ENCODE data around the gene CITED4. TPM values are rescaled to one million over a fixed set of nuclear protein-coding genes. Genes with fewer than 3 reads are reported as not detected.

CITED4 gene
- total and polyA plus RNA-seq, 10 of the 15 experiments (the other 5 are each of a cell fraction or from before 2014, with no cell fraction given): 0.13 to 0.64 (median 0.26) TPM; not detected in 6

DNA sequence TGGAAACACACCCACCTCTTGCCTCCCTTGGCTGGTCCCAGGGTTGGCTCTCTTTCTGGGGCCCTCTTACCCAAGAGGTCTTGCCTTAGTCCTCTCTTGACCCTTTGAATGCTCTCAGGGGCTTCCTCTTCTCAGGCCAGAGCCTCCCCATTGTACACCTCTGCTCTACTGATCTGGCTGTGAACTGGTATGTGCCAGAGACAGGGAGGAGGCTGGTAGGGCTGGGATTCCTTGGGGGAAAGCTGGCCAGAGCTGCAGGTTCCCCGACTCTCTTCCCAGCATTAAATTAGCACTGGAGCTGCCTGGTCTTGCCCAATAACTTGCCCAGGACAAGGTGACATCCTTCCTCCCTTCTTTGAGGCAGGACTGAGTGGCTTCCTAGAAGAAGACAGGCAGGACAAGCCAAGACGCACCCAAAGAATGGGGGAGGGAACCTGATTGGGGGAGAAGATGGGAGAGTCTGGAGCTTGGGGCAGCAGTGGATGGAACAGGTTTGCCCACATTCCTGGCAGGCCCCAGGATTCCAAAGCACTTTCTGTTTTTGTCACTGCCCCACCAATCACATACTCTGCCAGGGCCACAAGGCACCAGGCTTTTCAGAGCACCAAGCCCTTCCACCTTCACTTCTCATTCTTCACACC lies 37.2 kb upstream of the CITED4 start (continued):
- TF ChIP-seq, protein P1, sequence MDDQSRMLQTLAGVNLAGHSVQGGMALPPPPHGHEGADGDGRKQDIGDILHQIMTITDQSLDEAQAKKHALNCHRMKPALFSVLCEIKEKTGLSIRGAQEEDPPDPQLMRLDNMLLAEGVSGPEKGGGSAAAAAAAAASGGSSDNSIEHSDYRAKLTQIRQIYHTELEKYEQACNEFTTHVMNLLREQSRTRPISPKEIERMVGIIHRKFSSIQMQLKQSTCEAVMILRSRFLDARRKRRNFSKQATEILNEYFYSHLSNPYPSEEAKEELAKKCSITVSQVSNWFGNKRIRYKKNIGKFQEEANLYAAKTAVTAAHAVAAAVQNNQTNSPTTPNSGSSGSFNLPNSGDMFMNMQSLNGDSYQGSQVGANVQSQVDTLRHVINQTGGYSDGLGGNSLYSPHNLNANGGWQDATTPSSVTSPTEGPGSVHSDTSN (IDR thresholded peaks at IDR 0.05; ENCODE audit: insufficient replicate concordance, low read depth, low read length): no peak
- TF ChIP-seq EP300 (IDR thresholded peaks at IDR 0.05; ENCODE audit: borderline replicate concordance in 1 of 2, control insufficient read depth in 1 of 2, low read depth in 2 of 2, low read length in 2 of 2) (no peak), HDAC2 (IDR thresholded peaks at IDR 0.05) (no peak), SMC3 (IDR thresholded peaks at IDR 0.05; ENCODE audit: borderline replicate concordance, low read length) (no peak), SMAD1 (IDR thresholded peaks at IDR 0.05; ENCODE audit: low read depth, partially characterized antibody) (no peak), NFYB (IDR thresholded peaks at IDR 0.05; ENCODE audit: insufficient read depth, low read depth, low read length) (no peak)

DNA sequence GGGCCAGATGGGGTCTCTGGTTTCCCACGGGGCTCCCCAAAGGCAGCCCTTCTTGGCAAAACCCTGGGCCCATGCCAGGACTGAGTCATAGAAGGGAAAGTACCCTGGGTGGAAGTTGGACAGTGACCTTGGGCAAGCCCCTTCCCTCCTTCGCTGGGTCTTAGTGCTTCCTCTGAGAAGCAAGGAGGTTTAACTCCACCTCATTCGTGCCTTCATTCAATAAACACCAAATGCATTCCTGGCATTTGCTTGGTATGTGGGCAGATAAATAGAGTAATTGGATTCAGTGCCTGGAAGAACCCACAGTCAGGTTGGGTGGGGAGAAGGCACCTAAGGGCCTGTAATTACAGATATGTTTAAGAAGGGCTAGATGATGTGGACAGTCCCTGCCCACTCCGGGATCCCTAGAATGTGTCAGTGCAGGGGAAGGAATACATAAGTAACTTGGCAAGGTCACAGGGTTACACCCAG lies 36.3 kb upstream of the CITED4 start:
- BruUV-seq (replicated peaks): no TSS peak
- ChIA-PET CTCF (no interaction called here), POLR2A (no interaction called here), RAD21 (ENCODE audit: unreplicated experiment) (interaction anchor here (1.5 kb wide), 1 partner anchor 11 kb away, joined by 4 read pairs; no protein-coding TSS in a partner anchor), SMC1A (ENCODE audit: uncharacterized antibody, unreplicated experiment) (interaction anchor here (1.1 kb wide), 2 partner anchors 45 to 79 kb away, joined by 3 read pairs; no protein-coding TSS in a partner anchor)
- Histone ChIP-seq H3K4me1 (ENCODE audit: control insufficient read depth, insufficient read depth, low read length) (peaks cover 4% of the 10 kb centered on the region; the same call in 1 of the 2 replicates), H3K9ac (ENCODE audit: control insufficient read depth, insufficient read depth, low read length) (no peak overlapping the region), H4K20me1 (ENCODE audit: control insufficient read depth, insufficient read depth) (no peaks in the 10 kb centered on the region), H3K27me3 (replicated peaks in 1 of 2; ENCODE audit: control insufficient read depth in 2 of 2, insufficient read depth in 2 of 2, low read length in 1 of 2) (no peaks in the 10 kb centered on the region), H3K27ac (ENCODE audit: control insufficient read depth, insufficient read depth) (no peak overlapping the region), H2AFZ (ENCODE audit: control insufficient read depth, low read depth, low read length) (no peak overlapping the region), H3K36me3 (ENCODE audit: control insufficient read depth in 2 of 2, insufficient read depth in 2 of 2, low read length in 1 of 2) (no peaks in the 10 kb centered on the region), H3K79me2 (ENCODE audit: control insufficient read depth, insufficient read depth, low read length) (no peaks in the 10 kb centered on the region), H3K4me2 (ENCODE audit: control insufficient read depth, insufficient read depth) (no peak overlapping the region), H3K9me3 (replicated peaks; ENCODE audit: control insufficient read depth, insufficient read depth, low read length) (peaks cover 10% of the 10 kb centered on the region; the same call in 2 of the 3 replicates), H3K4me3 (no peak overlapping the region)
- intact Hi-C loops (cut with micrococcal nuclease; ENCODE audit: unreplicated experiment): no loop called here
- FAIRE-seq: no peak
- DNase-seq (ENCODE audit: low read depth, low spot score): peak; percentile 27
- peak; percentile 90 for ATAC-seq
- in situ Hi-C loops (cut with MboI): no loop called here
- WGBS (ENCODE audit: insufficient coverage, insufficient replicate concordance, low lambda C conversion rate, missing lambda C conversion rate): 4% methylated on average over 4 of the region's 4 CpGs
- TF ChIP-seq, protein P2, sequence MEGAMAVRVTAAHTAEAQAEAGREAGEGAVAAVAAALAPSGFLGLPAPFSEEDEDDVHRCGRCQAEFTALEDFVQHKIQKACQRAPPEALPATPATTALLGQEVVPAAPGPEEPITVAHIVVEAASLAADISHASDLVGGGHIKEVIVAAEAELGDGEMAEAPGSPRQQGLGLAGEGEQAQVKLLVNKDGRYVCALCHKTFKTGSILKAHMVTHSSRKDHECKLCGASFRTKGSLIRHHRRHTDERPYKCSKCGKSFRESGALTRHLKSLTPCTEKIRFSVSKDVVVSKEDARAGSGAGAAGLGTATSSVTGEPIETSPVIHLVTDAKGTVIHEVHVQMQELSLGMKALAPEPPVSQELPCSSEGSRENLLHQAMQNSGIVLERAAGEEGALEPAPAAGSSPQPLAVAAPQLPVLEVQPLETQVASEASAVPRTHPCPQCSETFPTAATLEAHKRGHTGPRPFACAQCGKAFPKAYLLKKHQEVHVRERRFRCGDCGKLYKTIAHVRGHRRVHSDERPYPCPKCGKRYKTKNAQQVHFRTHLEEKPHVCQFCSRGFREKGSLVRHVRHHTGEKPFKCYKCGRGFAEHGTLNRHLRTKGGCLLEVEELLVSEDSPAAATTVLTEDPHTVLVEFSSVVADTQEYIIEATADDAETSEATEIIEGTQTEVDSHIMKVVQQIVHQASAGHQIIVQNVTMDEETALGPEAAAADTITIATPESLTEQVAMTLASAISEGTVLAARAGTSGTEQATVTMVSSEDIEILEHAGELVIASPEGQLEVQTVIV (IDR thresholded peaks at IDR 0.05; ENCODE audit: borderline replicate concordance, partially characterized antibody): no peak
- TF ChIP-seq GATAD2B (conservative IDR thresholded peaks at IDR 0.05; ENCODE audit: low read depth) (no peak), JUND (IDR thresholded peaks at IDR 0.05; ENCODE audit: low read depth, low read length) (no peak), RUNX3 (IDR thresholded peaks at IDR 0.05; ENCODE audit: low read length) (peak; percentile 23; the same call in 1 of the 2 replicates), BMI1 (IDR thresholded peaks at IDR 0.05; ENCODE audit: borderline replicate concordance) (no peak), SMAD5 (IDR thresholded peaks at IDR 0.05; ENCODE audit: low read depth) (no peak), BACH1 (IDR thresholded peaks at IDR 0.05; ENCODE audit: borderline replicate concordance) (no peak), RAD51 (IDR thresholded peaks at IDR 0.05) (no peak), KAT2A (conservative IDR thresholded peaks at IDR 0.05; ENCODE audit: control insufficient read depth, low read depth, low read length) (no peak), TAF1 (IDR thresholded peaks at IDR 0.05; ENCODE audit: borderline replicate concordance, low read depth, low read length) (no peak), TCF3 (IDR thresholded peaks at IDR 0.05; ENCODE audit: borderline replicate concordance, insufficient read depth, low read depth, low read length) (no peak)
- TF ChIP-seq, protein P1 (IDR thresholded peaks at IDR 0.05; ENCODE audit: insufficient replicate concordance, low read depth, low read length): no peak

All from GM12878 (cell line).